LNCAP (cell line): ENCODE measurements around the gene CTAGE9.

ENCODE experiments used
- TF ChIP-seq, protein P1 (sequence below): fragments of 450-650 bp; IDR thresholded peaks from 2 replicates; pipeline ENCODE4 v1.5.1; 2017; ENCODE audit warnings: mild to moderate bottlenecking

The CTAGE9 gene

DNA sequence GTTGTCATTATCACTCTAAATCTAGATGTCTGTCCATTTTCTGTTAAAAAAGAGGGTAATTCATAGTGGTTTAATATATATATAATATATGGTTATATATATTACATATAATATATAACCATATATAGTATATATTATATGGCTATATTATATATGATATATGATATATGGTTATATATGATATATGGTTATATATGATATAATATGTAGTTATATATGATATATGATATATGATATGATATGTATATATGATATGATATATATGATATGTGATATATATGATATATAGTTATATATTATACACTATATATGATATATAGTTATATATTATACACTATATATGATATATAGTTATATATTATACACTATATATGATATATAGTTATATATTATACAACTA is 18.2 kb downstream of the CTAGE9 start:
- TF ChIP-seq, protein P1, sequence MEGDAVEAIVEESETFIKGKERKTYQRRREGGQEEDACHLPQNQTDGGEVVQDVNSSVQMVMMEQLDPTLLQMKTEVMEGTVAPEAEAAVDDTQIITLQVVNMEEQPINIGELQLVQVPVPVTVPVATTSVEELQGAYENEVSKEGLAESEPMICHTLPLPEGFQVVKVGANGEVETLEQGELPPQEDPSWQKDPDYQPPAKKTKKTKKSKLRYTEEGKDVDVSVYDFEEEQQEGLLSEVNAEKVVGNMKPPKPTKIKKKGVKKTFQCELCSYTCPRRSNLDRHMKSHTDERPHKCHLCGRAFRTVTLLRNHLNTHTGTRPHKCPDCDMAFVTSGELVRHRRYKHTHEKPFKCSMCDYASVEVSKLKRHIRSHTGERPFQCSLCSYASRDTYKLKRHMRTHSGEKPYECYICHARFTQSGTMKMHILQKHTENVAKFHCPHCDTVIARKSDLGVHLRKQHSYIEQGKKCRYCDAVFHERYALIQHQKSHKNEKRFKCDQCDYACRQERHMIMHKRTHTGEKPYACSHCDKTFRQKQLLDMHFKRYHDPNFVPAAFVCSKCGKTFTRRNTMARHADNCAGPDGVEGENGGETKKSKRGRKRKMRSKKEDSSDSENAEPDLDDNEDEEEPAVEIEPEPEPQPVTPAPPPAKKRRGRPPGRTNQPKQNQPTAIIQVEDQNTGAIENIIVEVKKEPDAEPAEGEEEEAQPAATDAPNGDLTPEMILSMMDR = no peak

DNA sequence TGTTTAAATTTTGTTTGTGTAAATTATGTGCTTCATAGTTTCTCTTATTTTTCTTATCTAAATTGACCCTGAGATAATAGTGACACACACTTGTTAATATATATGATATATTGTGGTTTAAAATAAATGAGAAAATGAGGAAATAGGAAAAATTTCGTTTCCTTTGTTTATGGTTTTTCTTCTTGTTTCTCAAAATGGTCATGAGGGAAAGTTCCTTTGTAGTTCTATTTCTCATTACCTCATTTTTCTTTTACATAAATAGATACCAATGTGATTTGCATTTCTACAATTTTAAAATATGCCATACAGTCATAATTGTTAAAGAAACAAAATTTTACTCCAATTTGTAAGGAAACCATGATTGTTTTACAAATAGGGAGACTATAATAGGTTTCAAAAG is 18.8 kb downstream of the CTAGE9 start:
- TF ChIP-seq, protein P1 = no peak

DNA sequence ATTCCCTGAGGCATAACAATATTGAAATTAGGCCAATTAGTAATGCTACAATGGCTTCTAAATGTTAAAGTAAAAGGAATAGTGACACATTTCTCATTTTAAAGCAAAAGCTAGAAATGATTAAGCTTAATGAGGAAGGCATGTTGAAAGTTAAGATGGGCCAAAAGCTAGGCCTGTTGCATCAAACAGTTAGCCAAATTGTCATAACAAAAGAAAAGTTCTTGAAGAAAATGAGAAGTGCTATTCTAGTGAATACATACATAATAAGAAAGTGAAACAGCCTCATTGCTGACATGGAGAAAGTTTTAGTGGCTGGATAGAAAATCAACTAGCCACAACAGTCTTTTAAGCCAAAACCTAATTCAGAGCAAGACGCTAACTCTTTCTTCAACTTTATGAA is 22.5 kb downstream of the CTAGE9 start:
- TF ChIP-seq, protein P1 = no peak

- TF ChIP-seq, protein P1 = no peak
These were observed 23.8 kb downstream of the CTAGE9 start for GRCh38 chr6:131687022-131687421.

- TF ChIP-seq, protein P1 = no peak
These were observed 25.5 kb downstream of the CTAGE9 start for GRCh38 chr6:131685266-131685780.

- TF ChIP-seq, protein P1 = no peak
These were observed 27.3 kb downstream of the CTAGE9 start for GRCh38 chr6:131683479-131683878.

- TF ChIP-seq, protein P1 = no peak
These were observed 28.4 kb downstream of the CTAGE9 start for GRCh38 chr6:131682442-131682841.

DNA sequence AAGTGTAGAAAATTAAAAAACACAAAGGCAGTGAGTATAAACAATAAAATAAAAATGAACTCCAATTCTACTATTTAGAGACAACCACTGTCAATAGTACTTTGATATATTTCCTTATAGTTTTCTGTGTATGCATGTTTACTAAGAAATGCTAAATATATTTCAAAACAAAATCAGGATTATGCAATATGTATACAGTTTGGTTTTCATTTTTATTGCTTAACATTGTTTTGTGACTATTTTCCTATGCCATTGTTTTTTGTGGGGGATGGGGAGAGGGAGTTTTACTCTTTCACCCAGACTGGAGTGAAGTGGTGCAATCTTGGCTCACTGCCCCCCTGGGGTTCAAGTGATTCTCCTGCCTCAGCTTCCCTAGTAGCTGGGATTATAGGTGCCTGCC is 29.2 kb downstream of the CTAGE9 start:
- TF ChIP-seq, protein P1 = no peak
